ENCODE data around the gene HDAC5. TPM values are rescaled to one million over a fixed set of nuclear protein-coding genes. Genes with fewer than 3 reads are reported as not detected.
"Not testable (repeated sequence)": the region's sequence is repeated elsewhere in the genome, so short reads cannot be mapped to it uniquely, and the experiment has no call there.

The HDAC5 gene
- polyA plus RNA-seq, 4 donors: 10.1 to 39.9 (median 17.3) TPM

- H3K4me3 ChIP-seq (ENCODE audit: low read depth in 1 of 3, low read length in 3 of 3): no peak overlapping the region
- no peak for DNase-seq
- no peaks in the 10 kb centered on the region for H3K9me3 ChIP-seq (ENCODE audit: control insufficient read depth in 2 of 2, insufficient read depth in 1 of 2, low read depth in 1 of 2, low read length in 1 of 2)
- H3K4me1 ChIP-seq (ENCODE audit: control insufficient read depth in 3 of 3, insufficient read depth in 2 of 3, low read depth in 1 of 3, low read length in 2 of 3): peaks cover 3 to 11% (median 5%) of the 10 kb centered on the region in 3 donors
- no peak overlapping the region for H3K27ac ChIP-seq (ENCODE audit: low read depth in 1 of 3, low read length in 2 of 3)
- H3K27me3 ChIP-seq (ENCODE audit: control insufficient read depth in 3 of 3, insufficient read depth in 3 of 3, low read length in 3 of 3): no peaks in the 10 kb centered on the region
- 70 to 74% (median 72%) methylated on average over 10 of the region's 10 CpGs for WGBS, 3 donors
- FAIRE-seq: no peak
- H3K36me3 ChIP-seq (ENCODE audit: control insufficient read depth in 3 of 3, insufficient read depth in 2 of 3, low read depth in 1 of 3, low read length in 3 of 3): peaks cover 2 to 21% (median 3%) of the 10 kb centered on the region in 3 donors
These were observed 59.5 kb downstream of the HDAC5 start for GRCh38 chr17:44063704-44064639.

- WGBS, 3 donors: 94 to 95% (median 95%) methylated on average over 15 of the region's 15 CpGs
- no peak for FAIRE-seq
- Histone ChIP-seq H3K36me3 (ENCODE audit: control insufficient read depth in 3 of 3, insufficient read depth in 2 of 3, low read depth in 1 of 3, low read length in 3 of 3) (peaks cover 3 to 29% (median 4%) of the 10 kb centered on the region in 3 donors), H3K27me3 (ENCODE audit: control insufficient read depth in 3 of 3, insufficient read depth in 3 of 3, low read length in 3 of 3) (no peaks in the 10 kb centered on the region), H3K4me1 (ENCODE audit: control insufficient read depth in 3 of 3, insufficient read depth in 2 of 3, low read depth in 1 of 3, low read length in 2 of 3) (peaks cover 3 to 11% (median 5%) of the 10 kb centered on the region in 3 donors), H3K27ac (ENCODE audit: low read depth in 1 of 3, low read length in 2 of 3) (no peak overlapping the region), H3K4me3 (ENCODE audit: low read depth in 1 of 3, low read length in 3 of 3) (no peak overlapping the region), H3K9me3 (ENCODE audit: control insufficient read depth in 2 of 2, insufficient read depth in 1 of 2, low read depth in 1 of 2, low read length in 1 of 2) (no peaks in the 10 kb centered on the region)
- no peak for DNase-seq
These were observed 60.6 kb downstream of the HDAC5 start for GRCh38 chr17:44062871-44063270.

- DNase-seq: no peak
- 88 to 94% (median 93%) methylated on average over 1 of the region's 1 CpG for WGBS, 3 donors
- no peak overlapping the region for H3K4me3 ChIP-seq (ENCODE audit: low read depth in 1 of 3, low read length in 3 of 3)
- peaks cover 0 to 3% (median 0%) of the 10 kb centered on the region in 3 donors for H3K4me1 ChIP-seq (ENCODE audit: control insufficient read depth in 3 of 3, insufficient read depth in 2 of 3, low read depth in 1 of 3, low read length in 2 of 3)
- H3K27ac ChIP-seq (ENCODE audit: low read depth in 1 of 3, low read length in 2 of 3): no peak overlapping the region
- no peak for FAIRE-seq
- H3K36me3 ChIP-seq (ENCODE audit: control insufficient read depth in 3 of 3, insufficient read depth in 2 of 3, low read depth in 1 of 3, low read length in 3 of 3): peaks cover 3 to 42% (median 4%) of the 10 kb centered on the region in 3 donors
- H3K9me3 ChIP-seq (ENCODE audit: control insufficient read depth in 2 of 2, insufficient read depth in 1 of 2, low read depth in 1 of 2, low read length in 1 of 2): no peaks in the 10 kb centered on the region
- no peaks in the 10 kb centered on the region for H3K27me3 ChIP-seq (ENCODE audit: control insufficient read depth in 3 of 3, insufficient read depth in 3 of 3, low read length in 3 of 3)
These were observed 62.0 kb downstream of the HDAC5 start for GRCh38 chr17:44061446-44061845.

GRCh38 chr17:44059101-44059892, 64.1 kb downstream of the HDAC5 start:
- 62 to 76% (median 75%) methylated on average over 14 of the region's 14 CpGs for WGBS, 3 donors
- Histone ChIP-seq H3K27ac (ENCODE audit: low read depth in 1 of 3, low read length in 2 of 3) (no peak overlapping the region), H3K9me3 (ENCODE audit: control insufficient read depth in 2 of 2, insufficient read depth in 1 of 2, low read depth in 1 of 2, low read length in 1 of 2) (no peaks in the 10 kb centered on the region), H3K36me3 (ENCODE audit: control insufficient read depth in 3 of 3, insufficient read depth in 2 of 3, low read depth in 1 of 3, low read length in 3 of 3) (peaks cover 3 to 60% (median 4%) of the 10 kb centered on the region in 3 donors), H3K4me1 (ENCODE audit: control insufficient read depth in 3 of 3, insufficient read depth in 2 of 3, low read depth in 1 of 3, low read length in 2 of 3) (peaks cover 0 to 3% (median 0%) of the 10 kb centered on the region in 3 donors), H3K27me3 (ENCODE audit: control insufficient read depth in 3 of 3, insufficient read depth in 3 of 3, low read length in 3 of 3) (no peaks in the 10 kb centered on the region), H3K4me3 (ENCODE audit: low read depth in 1 of 3, low read length in 3 of 3) (no peak overlapping the region)
- DNase-seq: no peak
- no peak for FAIRE-seq

GRCh38 chr17:44053125-44053872, 70.1 kb downstream of the HDAC5 start:
- Histone ChIP-seq H3K4me1 (ENCODE audit: control insufficient read depth in 3 of 3, insufficient read depth in 2 of 3, low read depth in 1 of 3, low read length in 2 of 3) (peaks cover 0 to 2% (median 0%) of the 10 kb centered on the region in 3 donors), H3K4me3 (ENCODE audit: low read depth in 1 of 3, low read length in 3 of 3) (no peak overlapping the region), H3K9me3 (ENCODE audit: control insufficient read depth in 2 of 2, insufficient read depth in 1 of 2, low read depth in 1 of 2, low read length in 1 of 2) (no peaks in the 10 kb centered on the region), H3K36me3 (ENCODE audit: control insufficient read depth in 3 of 3, insufficient read depth in 2 of 3, low read depth in 1 of 3, low read length in 3 of 3) (peaks cover 3 to 77% (median 10%) of the 10 kb centered on the region in 3 donors), H3K27ac (ENCODE audit: low read depth in 1 of 3, low read length in 2 of 3) (no peak overlapping the region), H3K27me3 (ENCODE audit: control insufficient read depth in 3 of 3, insufficient read depth in 3 of 3, low read length in 3 of 3) (no peaks in the 10 kb centered on the region)
- FAIRE-seq: no peak
- peak in 1 of 2 donors; percentile 10 for DNase-seq
- 56 to 62% (median 59%) methylated on average over 3 of the region's 3 CpGs for WGBS, 3 donors

- DNase-seq (no peak), FAIRE-seq (no peak)
- no peak overlapping the region for H3K27ac ChIP-seq (ENCODE audit: low read depth in 1 of 3, low read length in 2 of 3)
- WGBS, 3 donors: 95 to 97% (median 96%) methylated on average over 9 of the region's 9 CpGs
- H3K9me3 ChIP-seq (ENCODE audit: control insufficient read depth in 2 of 2, insufficient read depth in 1 of 2, low read depth in 1 of 2, low read length in 1 of 2): no peaks in the 10 kb centered on the region
- peaks cover 3 to 63% (median 10%) of the 10 kb centered on the region in 3 donors for H3K36me3 ChIP-seq (ENCODE audit: control insufficient read depth in 3 of 3, insufficient read depth in 2 of 3, low read depth in 1 of 3, low read length in 3 of 3)
- H3K27me3 ChIP-seq (ENCODE audit: control insufficient read depth in 3 of 3, insufficient read depth in 3 of 3, low read length in 3 of 3): no peaks in the 10 kb centered on the region
- H3K4me3 ChIP-seq (ENCODE audit: low read depth in 1 of 3, low read length in 3 of 3): no peak overlapping the region
- H3K4me1 ChIP-seq (ENCODE audit: control insufficient read depth in 3 of 3, insufficient read depth in 2 of 3, low read depth in 1 of 3, low read length in 2 of 3): peaks cover 0 to 2% (median 0%) of the 10 kb centered on the region in 3 donors
These were observed 74.0 kb downstream of the HDAC5 start for GRCh38 chr17:44049294-44050060.

- DNase-seq; H3K27me3 ChIP-seq (ENCODE audit: control insufficient read depth in 3 of 3, insufficient read depth in 3 of 3, low read length in 3 of 3); H3K9me3 ChIP-seq (ENCODE audit: control insufficient read depth in 2 of 2, insufficient read depth in 1 of 2, low read depth in 1 of 2, low read length in 1 of 2); FAIRE-seq; H3K27ac ChIP-seq (ENCODE audit: low read depth in 1 of 3, low read length in 2 of 3); H3K4me3 ChIP-seq (ENCODE audit: low read depth in 1 of 3, low read length in 3 of 3); H3K4me1 ChIP-seq (ENCODE audit: control insufficient read depth in 3 of 3, insufficient read depth in 2 of 3, low read depth in 1 of 3, low read length in 2 of 3): not testable (repeated sequence)
- WGBS, 3 donors: 97 to 100% (median 98%) methylated on average over 3 to 7 of the region's 7 CpGs
- H3K36me3 ChIP-seq (ENCODE audit: control insufficient read depth in 3 of 3, insufficient read depth in 2 of 3, low read depth in 1 of 3, low read length in 3 of 3): peaks cover 3 to 58% (median 8%) of the 10 kb centered on the region in 3 donors
These were observed 76.5 kb downstream of the HDAC5 start for GRCh38 chr17:44046893-44047292.
